HG03378 (cell line): Measurements from ENCODE around the gene PPM1F.
A peak's percentile ranks its signal among the peaks of the same experiment; 100 is the strongest.
"Not testable (repeated sequence)": the region's sequence is repeated elsewhere in the genome, so short reads cannot be mapped to it uniquely, and the experiment has no call there.

Experiments
- ATAC-seq: cut with Tn5 transposase; IDR thresholded peaks from one replicate; pipeline ENCODE4 v1.9.1; 2021; ENCODE audit warnings: mild to moderate bottlenecking, moderate library complexity; ENCODE audit not compliant: unreplicated experiment

Gene PPM1F

GRCh38 chr22:21942407-21943343 is 10.0 kb downstream of the PPM1F start:
- no peak for ATAC-seq

DNA sequence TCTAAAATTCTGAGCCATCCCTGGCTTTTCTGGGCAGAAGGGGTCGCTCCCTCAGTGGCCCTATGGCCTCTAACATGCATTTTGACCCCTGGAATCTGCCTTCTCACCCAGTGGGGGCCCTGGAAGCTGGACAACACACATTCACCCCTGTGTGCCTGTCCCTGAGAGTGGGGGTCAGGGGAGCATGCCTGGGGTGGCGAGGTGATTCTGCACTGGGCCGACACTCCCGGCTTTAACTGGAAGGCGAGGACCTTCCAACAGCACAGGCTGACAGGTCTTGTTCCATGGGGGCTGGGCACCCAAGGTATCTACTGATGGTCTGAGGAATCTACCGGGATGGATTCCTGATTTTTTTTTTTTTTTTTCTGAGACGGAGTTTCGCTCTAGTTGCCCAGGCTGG is 10.7 kb downstream of the PPM1F start:
- ATAC-seq: no peak

GRCh38 chr22:21940521-21940920 is 12.1 kb downstream of the PPM1F start:
- no peak for ATAC-seq

DNA sequence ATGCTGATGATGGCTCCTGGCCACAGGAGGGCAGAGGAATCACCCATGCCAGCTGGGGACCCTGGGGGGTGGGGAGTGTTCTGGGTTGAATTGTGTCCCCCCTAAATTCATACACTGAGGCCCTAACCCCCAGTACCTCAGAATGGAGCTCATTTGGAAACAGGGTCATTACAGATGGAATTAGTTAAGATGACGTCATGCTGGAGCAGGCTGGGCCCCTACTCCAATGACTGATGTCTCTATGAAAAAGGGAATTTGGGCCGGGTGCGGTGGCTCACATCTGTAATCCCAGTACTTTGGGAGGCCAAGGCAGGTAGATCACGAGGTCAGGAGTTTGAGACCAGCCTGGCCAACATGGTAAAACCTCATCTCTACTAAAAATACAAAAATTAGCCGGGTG is 12.7 kb downstream of the PPM1F start:
- ATAC-seq: not testable (repeated sequence)

- no peak for ATAC-seq
Measured at GRCh38 chr22:21939461-21939913, 13.2 kb downstream of the PPM1F start.

DNA sequence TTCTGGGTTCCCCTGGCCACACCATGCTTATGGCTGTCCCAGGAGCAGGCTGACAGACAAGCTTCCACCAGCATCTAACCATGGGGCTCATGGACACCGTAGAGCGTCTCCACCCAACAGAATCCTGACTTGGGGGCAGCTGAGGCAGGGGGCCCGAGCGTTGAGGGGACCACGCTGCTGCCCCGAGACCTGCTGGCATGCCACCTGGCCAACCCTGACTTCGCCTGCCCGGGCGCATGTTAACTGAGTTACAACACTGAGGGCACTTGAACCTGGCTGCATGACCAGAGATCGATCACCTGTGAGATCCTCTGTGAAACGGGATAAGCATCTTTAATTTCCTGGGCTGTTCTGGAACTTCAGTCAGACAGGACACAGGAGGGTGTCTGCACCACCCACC is 13.7 kb downstream of the PPM1F start:
- no peak for ATAC-seq

DNA sequence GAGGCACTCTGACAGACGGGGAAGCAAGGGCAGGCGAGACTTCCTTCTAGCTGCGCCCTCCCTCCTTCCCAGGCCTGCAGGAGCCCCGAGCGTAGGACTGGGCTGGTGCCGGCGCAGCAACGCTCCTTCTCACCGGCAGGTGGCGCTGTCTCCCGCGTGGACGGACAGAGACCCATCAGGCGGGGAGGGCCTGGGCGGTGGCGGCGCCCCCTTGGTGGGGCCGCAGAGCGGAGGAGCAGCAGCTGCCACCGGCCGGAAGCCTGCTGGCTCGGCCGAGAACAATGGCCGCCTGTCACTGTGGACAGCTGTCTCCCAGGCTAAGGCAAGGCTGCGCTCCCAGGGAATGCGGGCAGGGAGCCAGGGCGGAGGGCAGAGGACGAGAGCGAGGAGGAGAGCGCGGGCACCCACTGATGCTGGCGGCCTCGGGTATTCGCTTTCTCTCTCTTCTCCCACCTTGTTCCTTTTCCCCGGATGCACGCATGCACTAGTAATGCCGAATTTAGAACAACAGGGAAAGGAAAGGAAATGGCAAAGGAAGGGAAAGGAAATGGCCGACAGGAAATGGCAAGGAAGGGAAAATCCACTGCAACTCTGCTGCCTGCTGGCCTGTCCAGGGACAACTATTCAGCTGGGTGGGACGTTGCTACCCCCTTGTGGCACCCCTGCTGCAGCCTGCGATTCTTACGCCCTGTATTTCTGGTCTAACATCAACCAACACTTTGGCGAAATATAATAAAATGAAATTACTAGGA is 14.4 kb downstream of the PPM1F start:
- peak; percentile 76 for ATAC-seq

GRCh38 chr22:21937821-21938070 is 14.9 kb downstream of the PPM1F start:
- no peak for ATAC-seq

GRCh38 chr22:21937041-21937820 is 15.4 kb downstream of the PPM1F start:
- ATAC-seq: no peak

DNA sequence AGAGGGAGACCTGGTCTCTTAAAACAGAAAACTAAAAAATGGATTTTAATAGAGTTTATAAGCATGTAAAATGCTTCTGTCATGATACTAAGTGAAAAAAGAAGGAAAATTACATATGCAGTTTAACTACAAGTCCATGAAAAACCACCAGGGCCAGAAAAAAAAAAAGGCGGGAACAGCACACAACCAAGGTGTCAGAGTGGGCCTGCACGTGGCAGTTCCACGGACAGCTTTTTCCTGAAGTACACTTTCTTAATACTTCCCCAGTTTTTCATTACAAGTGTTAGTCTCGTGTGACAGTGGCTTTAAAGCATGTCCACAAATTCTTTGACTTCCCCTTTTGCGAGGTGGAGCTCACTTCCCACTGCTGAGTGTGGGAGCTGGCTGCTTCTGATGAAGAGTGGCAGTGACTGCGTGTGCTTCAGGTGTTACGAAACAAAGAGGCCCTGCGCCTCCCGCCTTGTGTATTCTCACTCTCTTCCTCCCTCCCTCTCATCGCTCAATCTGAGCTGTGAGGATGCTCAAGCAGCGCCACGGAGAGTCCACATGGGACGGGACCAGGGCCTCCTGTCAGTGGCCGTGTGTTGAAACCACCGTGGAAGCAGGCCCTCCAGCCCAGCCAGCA is 16.4 kb downstream of the PPM1F start:
- ATAC-seq: no peak

DNA sequence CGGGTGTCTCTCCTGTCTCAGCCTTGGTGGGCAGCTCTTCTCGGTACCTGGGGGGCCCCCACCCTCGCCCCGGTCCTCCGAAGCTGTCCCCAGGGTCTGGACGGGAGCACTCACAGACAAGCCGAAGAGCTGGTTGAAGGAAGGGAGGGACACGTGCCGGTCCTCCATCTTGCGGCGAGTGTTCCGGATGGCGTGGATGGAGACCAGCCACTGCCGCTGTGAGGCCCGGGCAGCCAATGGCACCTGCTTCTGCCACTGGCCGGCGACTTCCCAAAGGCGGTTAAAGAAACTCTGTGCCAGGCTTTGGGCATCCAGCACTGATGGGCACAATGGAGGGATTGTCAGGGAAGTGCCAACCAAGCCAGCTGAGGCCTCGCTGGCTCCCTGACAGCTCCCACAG is 18.7 kb downstream of the PPM1F start:
- ATAC-seq: no peak

GRCh38 chr22:21933413-21933812 is 19.2 kb downstream of the PPM1F start:
- no peak for ATAC-seq

GRCh38 chr22:21932347-21932746 is 20.3 kb downstream of the PPM1F start:
- no peak for ATAC-seq

- no peak for ATAC-seq
Measured at GRCh38 chr22:21931056-21931455, 21.6 kb downstream of the PPM1F start.

GRCh38 chr22:21929253-21929652 is 23.4 kb downstream of the PPM1F start:
- no peak for ATAC-seq

DNA sequence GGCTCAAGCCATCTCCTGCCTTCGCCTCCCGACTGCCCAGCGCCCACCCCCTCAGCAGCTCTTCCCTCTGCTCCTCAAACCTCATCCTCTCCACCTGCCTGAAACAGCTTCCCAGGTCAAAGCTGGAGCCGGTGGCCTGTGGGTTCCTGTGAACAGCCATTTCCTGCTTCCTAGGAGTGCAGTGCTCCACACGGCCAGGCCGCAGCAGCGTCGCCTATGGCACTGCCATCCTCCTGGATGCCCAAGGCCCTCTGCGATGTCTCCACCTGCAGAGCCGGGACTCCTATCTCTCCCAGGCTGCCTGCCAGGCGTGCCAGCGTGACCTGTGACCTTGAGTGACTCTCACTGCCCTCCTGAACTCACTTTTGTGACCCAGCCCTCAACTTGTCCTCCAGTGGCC is 24.6 kb downstream of the PPM1F start:
- ATAC-seq: no peak

DNA sequence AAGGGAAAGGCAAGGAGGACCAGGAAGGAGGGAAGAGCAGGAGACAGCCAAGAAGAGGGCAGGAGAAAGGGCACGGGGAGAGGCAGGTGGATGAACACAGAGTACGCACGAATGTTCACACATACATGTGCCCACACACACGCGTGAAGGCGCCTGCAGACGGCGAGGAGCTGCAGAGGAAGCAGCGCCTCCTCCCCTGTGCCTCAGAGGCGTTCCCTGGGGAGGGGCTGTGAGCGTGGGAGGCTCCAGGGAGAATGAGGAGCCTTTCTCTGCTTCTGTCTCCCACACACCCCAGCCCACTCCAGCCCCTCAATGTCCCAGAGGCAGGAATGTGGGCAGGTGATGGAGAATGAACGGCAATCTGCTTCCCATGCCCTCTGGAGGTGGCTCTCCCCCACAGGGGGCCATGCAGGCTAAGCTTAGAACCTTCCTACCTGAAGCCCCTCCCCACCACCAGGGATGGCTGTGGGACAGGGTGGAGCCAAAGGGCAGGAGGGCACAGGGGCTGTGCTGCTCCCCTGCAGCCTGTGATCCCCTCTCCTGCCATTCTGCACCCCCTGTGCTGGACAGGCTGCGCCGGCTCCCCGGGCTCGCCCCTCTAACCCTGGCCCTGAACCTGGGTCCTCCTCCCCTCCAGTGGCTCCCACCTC is 25.3 kb downstream of the PPM1F start:
- ATAC-seq: no peak

DNA sequence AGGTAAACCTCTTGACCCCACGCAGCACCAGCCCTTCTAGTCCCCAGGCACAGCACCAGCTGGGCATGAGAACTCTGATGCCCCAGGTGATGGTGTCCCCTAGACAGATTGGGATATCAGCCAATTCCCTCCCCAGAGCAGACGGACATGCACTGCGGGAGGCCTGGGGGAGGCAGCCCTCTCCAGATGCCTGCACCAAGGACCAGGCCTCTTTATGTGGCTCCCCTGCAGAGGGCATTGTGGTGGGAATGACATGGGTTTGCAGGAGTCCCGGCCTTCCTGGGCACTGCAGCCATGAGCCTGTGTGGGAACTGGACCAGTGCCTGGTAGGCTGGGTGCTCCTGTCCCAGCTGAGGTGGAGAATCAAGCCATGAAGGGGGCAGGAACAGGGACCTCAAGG is 25.9 kb downstream of the PPM1F start:
- ATAC-seq: no peak

- no peak for ATAC-seq
Measured at GRCh38 chr22:21923163-21923561, 29.5 kb downstream of the PPM1F start.

- no peak for ATAC-seq
Measured at GRCh38 chr22:21922370-21923162, 30.1 kb downstream of the PPM1F start.
